ENCODE results near the gene CAMKK2.

- TF ChIP-seq CTCF (IDR thresholded peaks at IDR 0.05 in 8 of 11, conservative IDR thresholded peaks at IDR 0.05 in 3 of 11) (no peak), POLR2A (IDR thresholded peaks at IDR 0.05) (no peak), POLR2AphosphoS5 (IDR thresholded peaks at IDR 0.05) (no peak)
These were observed 41.1 kb downstream of the CAMKK2 start for GRCh38 chr12:121255433-121255832.
